Activated CD8-positive, alpha-beta memory T cell treated with anti-CD3 and anti-CD28 coated beads, Interleukin-2, amount 50 U/mL, for 1 hour (primary cell): Measurements from ENCODE around the gene SCD.
"Not testable (repeated sequence)": the region's sequence is repeated elsewhere in the genome, so short reads cannot be mapped to it uniquely, and the experiment has no call there.

Experiments
- DNase-seq: peaks from one replicate; pipeline ENCODE4 v3.0.0-alpha.2; 2020; ENCODE audit errors: extremely low read depth

Gene SCD

GRCh38 chr10:100346765-100347567, at the start of gene SCD:
Gene SCD (plus strand): TSS chr10:100347233. CDS start chr10:100347505, 272 bp downstream.
- peak; percentile 60 for DNase-seq

- no peak for DNase-seq
Observed at GRCh38 chr10:100297242-100297641, 49.8 kb upstream of the SCD start.

GRCh38 chr10:100301123-100301522, 45.9 kb upstream of the SCD start:
- not testable (repeated sequence) for DNase-seq

GRCh38 chr10:100303724-100304319, 43.2 kb upstream of the SCD start:
- DNase-seq: no peak

GRCh38 chr10:100304414-100304813, 42.6 kb upstream of the SCD start:
- DNase-seq: no peak

- DNase-seq: no peak
Observed at GRCh38 chr10:100306861-100307260, 40.2 kb upstream of the SCD start.

- no peak for DNase-seq
Observed at GRCh38 chr10:100307684-100308083, 39.3 kb upstream of the SCD start.

GRCh38 chr10:100311298-100311697, 35.7 kb upstream of the SCD start:
- no peak for DNase-seq

GRCh38 chr10:100315615-100316014, 31.4 kb upstream of the SCD start:
- DNase-seq: no peak

- DNase-seq: no peak
Observed at GRCh38 chr10:100318207-100318606, 28.8 kb upstream of the SCD start.

- no peak for DNase-seq
Observed at GRCh38 chr10:100319707-100320402, 27.2 kb upstream of the SCD start.

- no peak for DNase-seq
Observed at GRCh38 chr10:100325158-100325557, 21.9 kb upstream of the SCD start.

GRCh38 chr10:100327007-100327717, 19.9 kb upstream of the SCD start:
- DNase-seq: no peak

GRCh38 chr10:100327718-100328009, 19.4 kb upstream of the SCD start:
- DNase-seq: no peak

- DNase-seq: no peak
Observed at GRCh38 chr10:100328198-100328597, 18.8 kb upstream of the SCD start.

- no peak for DNase-seq
Observed at GRCh38 chr10:100330079-100330478, 17.0 kb upstream of the SCD start, which contains the start of gene PKD2L1. Gene PKD2L1 (minus strand): TSS chr10:100330228. CDS start chr10:100330103, 125 bp downstream.

GRCh38 chr10:100333106-100333505, 13.9 kb upstream of the SCD start:
- no peak for DNase-seq

- DNase-seq: no peak
Observed at GRCh38 chr10:100333661-100334440, 13.2 kb upstream of the SCD start.

- no peak for DNase-seq
Observed at GRCh38 chr10:100334762-100335161, 12.3 kb upstream of the SCD start.

- DNase-seq: peak; percentile 25
Observed at GRCh38 chr10:100338434-100339036, 8.5 kb upstream of the SCD start.

GRCh38 chr10:100339236-100339635, 7.8 kb upstream of the SCD start:
- DNase-seq: no peak
